ENCODE results near the gene E2F4.

DNA sequence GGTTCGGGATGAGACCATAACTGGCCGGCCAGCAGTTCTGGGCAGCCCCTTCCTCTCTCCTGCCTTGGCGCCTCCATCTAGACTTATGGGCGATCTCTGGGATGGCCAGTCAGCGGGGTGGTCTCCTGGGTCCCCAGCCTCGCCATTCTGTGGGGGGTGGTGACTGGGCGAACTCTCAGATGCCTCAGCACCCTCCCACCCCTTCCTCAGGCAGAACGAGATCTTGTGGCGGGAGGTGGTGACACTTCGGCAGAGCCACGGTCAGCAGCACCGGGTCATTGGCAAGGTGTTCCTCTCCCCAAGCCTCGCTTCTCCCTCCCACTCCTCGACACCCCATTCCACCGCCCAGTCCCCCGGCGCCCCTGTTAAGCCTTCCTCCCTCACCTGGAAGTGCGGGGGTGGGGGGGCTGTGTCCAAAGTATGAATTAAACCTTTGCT is 25.8 kb upstream of the E2F4 start:
- TF ChIP-seq EP300 (IDR thresholded peaks at IDR 0.05): no peak
- TF ChIP-seq, protein P1, sequence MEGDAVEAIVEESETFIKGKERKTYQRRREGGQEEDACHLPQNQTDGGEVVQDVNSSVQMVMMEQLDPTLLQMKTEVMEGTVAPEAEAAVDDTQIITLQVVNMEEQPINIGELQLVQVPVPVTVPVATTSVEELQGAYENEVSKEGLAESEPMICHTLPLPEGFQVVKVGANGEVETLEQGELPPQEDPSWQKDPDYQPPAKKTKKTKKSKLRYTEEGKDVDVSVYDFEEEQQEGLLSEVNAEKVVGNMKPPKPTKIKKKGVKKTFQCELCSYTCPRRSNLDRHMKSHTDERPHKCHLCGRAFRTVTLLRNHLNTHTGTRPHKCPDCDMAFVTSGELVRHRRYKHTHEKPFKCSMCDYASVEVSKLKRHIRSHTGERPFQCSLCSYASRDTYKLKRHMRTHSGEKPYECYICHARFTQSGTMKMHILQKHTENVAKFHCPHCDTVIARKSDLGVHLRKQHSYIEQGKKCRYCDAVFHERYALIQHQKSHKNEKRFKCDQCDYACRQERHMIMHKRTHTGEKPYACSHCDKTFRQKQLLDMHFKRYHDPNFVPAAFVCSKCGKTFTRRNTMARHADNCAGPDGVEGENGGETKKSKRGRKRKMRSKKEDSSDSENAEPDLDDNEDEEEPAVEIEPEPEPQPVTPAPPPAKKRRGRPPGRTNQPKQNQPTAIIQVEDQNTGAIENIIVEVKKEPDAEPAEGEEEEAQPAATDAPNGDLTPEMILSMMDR (IDR thresholded peaks at IDR 0.05): no peak
- TF ChIP-seq POLR2A (IDR thresholded peaks at IDR 0.05): no peak
- TF ChIP-seq POLR2AphosphoS5 (IDR thresholded peaks at IDR 0.05): no peak
